Myocyte (in vitro differentiated cells): Measurements from ENCODE around the gene IFNLR1. TPM values are rescaled to one million over a fixed set of nuclear protein-coding genes. Genes with fewer than 3 reads are reported as not detected.

Source experiments
- DNase-seq: peaks from one replicate; pipeline ENCODE4 v3.0.0-alpha.2; 2012; ENCODE audit warnings: low read depth
- total RNA-seq: library from RNA; depleted of rRNA; stranded (reverse); fragments of >200 nt; gene quantifications from 2 replicates; pipeline ENCODE4 v1.2.3, GENCODE V29; 2014

The IFNLR1 gene
- total RNA-seq, 1 donor from 2014 or later = 0.13 TPM

DNA sequence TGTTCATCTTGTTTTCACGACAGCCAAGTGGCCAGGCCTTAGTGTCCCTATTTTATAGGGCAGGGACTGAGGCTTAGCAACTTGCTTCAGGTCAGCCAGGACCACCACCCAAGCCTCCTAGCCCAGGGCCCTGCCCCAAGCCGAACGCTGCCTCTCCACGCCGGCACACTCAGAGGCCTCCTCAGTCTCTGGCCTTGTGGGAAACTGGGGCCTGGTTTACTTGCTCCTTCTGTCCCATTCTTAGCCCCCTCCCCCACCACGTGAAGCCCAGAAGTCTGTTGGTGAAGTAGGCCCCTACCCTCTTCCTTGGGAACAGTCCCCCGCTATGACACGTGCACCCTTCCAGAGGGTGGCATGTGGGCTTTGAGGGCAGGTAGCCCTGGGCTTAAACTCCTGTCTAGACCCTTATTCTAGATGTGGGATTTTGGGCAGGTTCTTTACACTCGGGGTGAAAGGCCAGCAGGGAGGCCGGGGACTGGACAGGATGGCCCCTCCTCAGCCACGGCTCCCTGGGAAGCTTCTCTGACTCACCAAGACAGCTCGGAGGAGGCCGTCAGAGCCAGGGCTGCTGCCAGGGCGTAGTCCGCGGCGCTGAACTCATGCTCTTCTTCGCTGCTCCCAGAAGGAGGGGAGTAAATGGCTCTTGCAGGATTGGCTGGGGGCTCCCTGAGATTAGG, 79.5 kb downstream of the IFNLR1 start:
- DNase-seq = no peak

DNA sequence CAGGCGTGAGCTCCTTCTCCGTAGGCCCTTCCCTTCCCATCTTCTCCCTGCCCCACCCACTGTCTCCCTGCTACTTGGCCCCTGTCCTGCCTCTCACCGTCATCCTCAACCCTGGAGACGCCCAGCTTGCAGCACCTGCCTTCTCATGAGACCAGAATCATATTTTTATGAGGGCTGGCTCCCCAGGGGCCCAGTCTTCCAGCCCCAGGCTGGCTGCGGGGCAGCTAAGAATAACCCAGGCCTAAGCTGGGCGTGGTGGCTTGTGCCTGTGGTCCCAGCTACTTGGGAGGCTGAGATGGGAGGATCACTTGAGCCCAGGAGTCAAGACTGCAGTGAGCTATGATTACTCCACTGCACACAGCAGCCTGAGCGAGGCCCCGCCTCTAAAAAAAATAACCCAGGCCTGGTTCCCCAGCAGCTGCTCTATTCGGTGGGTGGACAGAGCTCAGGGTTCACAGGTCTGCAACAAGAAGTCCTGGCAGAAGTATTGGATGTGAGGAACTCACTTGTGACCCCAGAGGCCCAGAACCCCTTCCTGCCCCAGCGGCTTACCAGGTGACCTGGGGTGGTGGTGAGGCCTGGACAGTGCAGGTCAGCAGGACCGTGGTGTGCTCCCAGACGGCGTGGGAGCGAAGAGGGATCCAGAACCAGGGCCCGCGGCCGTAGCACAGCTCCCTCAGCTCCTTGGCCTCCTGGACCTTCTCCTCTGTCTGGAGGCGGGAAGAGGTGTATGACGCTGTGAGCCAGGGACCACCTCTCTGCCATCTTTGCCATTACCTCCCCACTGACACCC, 81.5 kb downstream of the IFNLR1 start:
- DNase-seq = peak; percentile 90

- no peak for DNase-seq
Measured at GRCh38 chr1:24104854-24105253, 82.2 kb downstream of the IFNLR1 start.

Other genes starting within 250 kb of the IFNLR1 start
- 64.8 and 73.8 TPM in 2 replicates for gene PNRC2, start 227.5 kb downstream of the IFNLR1 start, total RNA-seq
- gene SRSF10, start 207.0 kb downstream of the IFNLR1 start, total RNA-seq = 90.9 and 99.3 TPM in 2 replicates
- 113 and 161 TPM in 2 replicates for gene MYOM3, start 75.2 kb downstream of the IFNLR1 start, total RNA-seq
- not detected in 2 replicates for gene IL22RA1, start 44.1 kb downstream of the IFNLR1 start, total RNA-seq
- gene GRHL3, start 132.1 kb upstream of the IFNLR1 start, total RNA-seq = not detected in 2 replicates
- 2.0 and 2.5 TPM in 2 replicates for gene STPG1, start 226.5 kb upstream of the IFNLR1 start, total RNA-seq
- 7.8 and 14.8 TPM in 2 replicates for gene NIPAL3, start 228.5 kb upstream of the IFNLR1 start, total RNA-seq